Measurements from ENCODE around the gene NXPE3.

Gene NXPE3

DNA sequence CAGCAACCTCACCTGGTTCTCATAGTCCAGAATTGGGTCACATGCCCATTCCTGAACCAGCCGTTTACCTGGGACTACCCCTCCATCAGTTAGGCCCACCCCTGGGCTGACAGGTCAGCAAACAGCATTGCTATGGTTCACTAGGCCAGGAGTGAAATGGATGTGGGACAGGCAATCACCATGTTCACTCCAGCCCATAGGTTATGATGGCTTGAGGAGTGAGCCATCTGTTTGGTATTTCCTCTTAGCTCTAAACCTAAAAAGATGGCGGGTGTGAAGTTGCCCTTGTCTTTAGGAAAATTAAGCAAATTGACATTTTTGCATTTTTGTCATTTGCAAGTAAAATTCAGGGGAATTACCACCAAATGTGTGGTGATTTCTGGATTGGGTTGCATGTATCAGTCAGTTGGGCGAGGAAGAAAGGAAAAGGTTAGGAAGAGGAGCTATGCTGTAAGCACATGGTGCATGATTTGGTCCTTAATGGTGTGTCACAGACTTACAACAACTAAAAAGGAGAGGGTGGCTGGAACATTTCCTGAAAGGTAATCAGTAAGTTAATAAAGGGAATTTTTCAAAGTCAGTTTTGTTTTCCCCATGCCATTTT is 17.2 kb downstream of the NXPE3 start:
- Histone ChIP-seq H3K79me2 (ENCODE audit: low read length) (peaks cover 81% of the 10 kb centered on the region), H4K20me1 (ENCODE audit: insufficient read depth, low read length) (no peaks in the 10 kb centered on the region), H3K36me3 (replicated peaks; ENCODE audit: insufficient read depth, low read length) (peaks cover 31% of the 10 kb centered on the region), H3K4me3 (ENCODE audit: low read length) (no peak overlapping the region), H3K9me2 (replicated peaks; ENCODE audit: insufficient read depth, low read length) (no peaks in the 10 kb centered on the region), H2AFZ (ENCODE audit: low read length) (no peak overlapping the region), H3K4me2 (ENCODE audit: low read depth, low read length) (peak overlapping the region; percentile 8; the same call in 1 of the 2 replicates), H3K9ac (ENCODE audit: low read length) (no peak overlapping the region), H3K9me3 (replicated peaks; ENCODE audit: insufficient read depth, low read length) (no peaks in the 10 kb centered on the region), H3F3A (ENCODE audit: insufficient read depth, low read length) (peaks cover 35% of the 10 kb centered on the region), H3K27ac (ENCODE audit: low read length) (no peak overlapping the region; the same call in 1 of the 2 replicates), H3K27me3 (replicated peaks; ENCODE audit: insufficient read depth, low read length) (no peaks in the 10 kb centered on the region), H3K4me1 (ENCODE audit: low read length) (peaks cover 47% of the 10 kb centered on the region)
- TF ChIP-seq EZH2 (optimal IDR thresholded peaks at IDR 0.05; ENCODE audit: low read depth, low read length) (no peak), EZH2phosphoT487 (IDR thresholded peaks at IDR 0.05; ENCODE audit: low read length) (no peak)
- TF ChIP-seq, protein P1, sequence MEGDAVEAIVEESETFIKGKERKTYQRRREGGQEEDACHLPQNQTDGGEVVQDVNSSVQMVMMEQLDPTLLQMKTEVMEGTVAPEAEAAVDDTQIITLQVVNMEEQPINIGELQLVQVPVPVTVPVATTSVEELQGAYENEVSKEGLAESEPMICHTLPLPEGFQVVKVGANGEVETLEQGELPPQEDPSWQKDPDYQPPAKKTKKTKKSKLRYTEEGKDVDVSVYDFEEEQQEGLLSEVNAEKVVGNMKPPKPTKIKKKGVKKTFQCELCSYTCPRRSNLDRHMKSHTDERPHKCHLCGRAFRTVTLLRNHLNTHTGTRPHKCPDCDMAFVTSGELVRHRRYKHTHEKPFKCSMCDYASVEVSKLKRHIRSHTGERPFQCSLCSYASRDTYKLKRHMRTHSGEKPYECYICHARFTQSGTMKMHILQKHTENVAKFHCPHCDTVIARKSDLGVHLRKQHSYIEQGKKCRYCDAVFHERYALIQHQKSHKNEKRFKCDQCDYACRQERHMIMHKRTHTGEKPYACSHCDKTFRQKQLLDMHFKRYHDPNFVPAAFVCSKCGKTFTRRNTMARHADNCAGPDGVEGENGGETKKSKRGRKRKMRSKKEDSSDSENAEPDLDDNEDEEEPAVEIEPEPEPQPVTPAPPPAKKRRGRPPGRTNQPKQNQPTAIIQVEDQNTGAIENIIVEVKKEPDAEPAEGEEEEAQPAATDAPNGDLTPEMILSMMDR (IDR thresholded peaks at IDR 0.05; ENCODE audit: low read length) = no peak
- DNase-seq = no peak

DNA sequence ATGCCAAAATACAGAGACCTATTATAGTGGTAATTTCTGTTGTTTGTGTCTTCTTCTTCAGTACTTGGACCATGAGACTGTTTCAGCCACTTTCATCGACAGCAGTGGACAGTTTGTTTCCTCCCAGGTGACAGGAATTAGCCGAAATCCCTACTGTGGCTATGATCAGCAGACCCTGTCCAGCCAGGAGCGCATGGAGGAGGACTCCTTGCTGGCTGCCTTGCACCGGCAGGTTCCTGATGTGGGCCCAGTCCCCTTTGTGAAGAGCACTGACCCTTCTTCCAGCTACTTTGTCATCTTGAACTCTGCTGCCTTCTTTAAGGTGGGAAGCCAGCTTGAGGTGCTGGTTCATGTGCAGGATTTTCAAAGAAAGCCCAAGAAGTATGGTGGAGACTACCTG is 22.2 kb downstream of the NXPE3 start:
- no peaks in the 10 kb centered on the region for H3K9me2 ChIP-seq (replicated peaks; ENCODE audit: insufficient read depth, low read length)
- no peak overlapping the region for H3K9ac ChIP-seq (ENCODE audit: low read length)
- H3K4me2 ChIP-seq (ENCODE audit: low read depth, low read length) = no peak overlapping the region
- peaks cover 90% of the 10 kb centered on the region for H3K79me2 ChIP-seq (ENCODE audit: low read length)
- no peak for TF ChIP-seq EZH2phosphoT487 (IDR thresholded peaks at IDR 0.05; ENCODE audit: low read length)
- TF ChIP-seq, protein P1 (IDR thresholded peaks at IDR 0.05; ENCODE audit: low read length) = no peak
- no peak for TF ChIP-seq EZH2 (optimal IDR thresholded peaks at IDR 0.05; ENCODE audit: low read depth, low read length)
- H3K27me3 ChIP-seq (replicated peaks; ENCODE audit: insufficient read depth, low read length) = no peaks in the 10 kb centered on the region
- H4K20me1 ChIP-seq (ENCODE audit: insufficient read depth, low read length) = no peaks in the 10 kb centered on the region
- H3K9me3 ChIP-seq (replicated peaks; ENCODE audit: insufficient read depth, low read length) = no peaks in the 10 kb centered on the region
- DNase-seq = no peak
- peaks cover 27% of the 10 kb centered on the region for H3K4me1 ChIP-seq (ENCODE audit: low read length)
- peaks cover 17% of the 10 kb centered on the region for H3K36me3 ChIP-seq (replicated peaks; ENCODE audit: insufficient read depth, low read length)
- H3F3A ChIP-seq (ENCODE audit: insufficient read depth, low read length) = peaks cover 29% of the 10 kb centered on the region
- no peak overlapping the region for H2AFZ ChIP-seq (ENCODE audit: low read length)
- peak overlapping the region; percentile 42; the same call in 1 of the 2 replicates for H3K27ac ChIP-seq (ENCODE audit: low read length)
- no peak overlapping the region for H3K4me3 ChIP-seq (ENCODE audit: low read length)

DNA sequence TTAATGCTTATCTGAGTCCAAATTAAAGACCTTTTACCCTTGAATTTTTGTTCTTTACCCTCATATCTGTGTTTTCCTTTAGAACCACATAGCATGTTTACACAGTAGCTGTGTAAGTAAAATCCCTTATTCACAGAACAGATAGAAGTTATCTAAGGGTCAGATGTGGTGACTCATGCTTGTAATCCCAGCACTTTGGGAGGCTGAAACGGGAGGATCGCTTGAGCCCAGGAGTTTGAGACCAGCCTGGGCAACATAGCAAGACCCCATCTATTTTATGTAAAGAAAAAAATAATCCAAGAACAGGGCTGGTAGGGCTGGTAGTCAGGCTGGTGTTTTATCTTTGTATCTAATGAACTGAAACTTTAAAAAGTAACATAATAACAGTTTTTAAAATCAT is 23.2 kb downstream of the NXPE3 start:
- H3K9me3 ChIP-seq (replicated peaks; ENCODE audit: insufficient read depth, low read length) = no peaks in the 10 kb centered on the region
- H3K4me1 ChIP-seq (ENCODE audit: low read length) = peaks cover 37% of the 10 kb centered on the region
- no peak overlapping the region for H3K4me3 ChIP-seq (ENCODE audit: low read length)
- peaks cover 36% of the 10 kb centered on the region for H3F3A ChIP-seq (ENCODE audit: insufficient read depth, low read length)
- H3K36me3 ChIP-seq (replicated peaks; ENCODE audit: insufficient read depth, low read length) = peaks cover 17% of the 10 kb centered on the region
- peak overlapping the region; percentile 42; the same call in 1 of the 2 replicates for H3K27ac ChIP-seq (ENCODE audit: low read length)
- H3K9ac ChIP-seq (ENCODE audit: low read length) = no peak overlapping the region
- H2AFZ ChIP-seq (ENCODE audit: low read length) = no peak overlapping the region
- H3K4me2 ChIP-seq (ENCODE audit: low read depth, low read length) = no peak overlapping the region
- no peaks in the 10 kb centered on the region for H3K9me2 ChIP-seq (replicated peaks; ENCODE audit: insufficient read depth, low read length)
- TF ChIP-seq EZH2 (optimal IDR thresholded peaks at IDR 0.05; ENCODE audit: low read depth, low read length) = no peak
- TF ChIP-seq EZH2phosphoT487 (IDR thresholded peaks at IDR 0.05; ENCODE audit: low read length) = no peak
- TF ChIP-seq, protein P1 (IDR thresholded peaks at IDR 0.05; ENCODE audit: low read length) = no peak
- H4K20me1 ChIP-seq (ENCODE audit: insufficient read depth, low read length) = no peaks in the 10 kb centered on the region
- no peaks in the 10 kb centered on the region for H3K27me3 ChIP-seq (replicated peaks; ENCODE audit: insufficient read depth, low read length)
- DNase-seq = no peak
- H3K79me2 ChIP-seq (ENCODE audit: low read length) = peaks cover 88% of the 10 kb centered on the region
